Measurements from ENCODE around the gene TMEM179.

The TMEM179 gene

GRCh38 chr14:104556256-104557021 is 48.1 kb downstream of the TMEM179 start:
- TF ChIP-seq CTCF (IDR thresholded peaks at IDR 0.05; ENCODE audit: extremely low read depth, missing control alignments), result no peak
- no peak for DNase-seq (ENCODE audit: low spot score)

- no peak for TF ChIP-seq CTCF (IDR thresholded peaks at IDR 0.05; ENCODE audit: extremely low read depth, missing control alignments)
- no peak for DNase-seq (ENCODE audit: low spot score)
Measured at GRCh38 chr14:104555430-104556255, 48.9 kb downstream of the TMEM179 start.

- DNase-seq (ENCODE audit: low spot score), result no peak
- TF ChIP-seq CTCF (IDR thresholded peaks at IDR 0.05; ENCODE audit: extremely low read depth, missing control alignments), result no peak
Measured at GRCh38 chr14:104554608-104555429, 49.8 kb downstream of the TMEM179 start.

DNA sequence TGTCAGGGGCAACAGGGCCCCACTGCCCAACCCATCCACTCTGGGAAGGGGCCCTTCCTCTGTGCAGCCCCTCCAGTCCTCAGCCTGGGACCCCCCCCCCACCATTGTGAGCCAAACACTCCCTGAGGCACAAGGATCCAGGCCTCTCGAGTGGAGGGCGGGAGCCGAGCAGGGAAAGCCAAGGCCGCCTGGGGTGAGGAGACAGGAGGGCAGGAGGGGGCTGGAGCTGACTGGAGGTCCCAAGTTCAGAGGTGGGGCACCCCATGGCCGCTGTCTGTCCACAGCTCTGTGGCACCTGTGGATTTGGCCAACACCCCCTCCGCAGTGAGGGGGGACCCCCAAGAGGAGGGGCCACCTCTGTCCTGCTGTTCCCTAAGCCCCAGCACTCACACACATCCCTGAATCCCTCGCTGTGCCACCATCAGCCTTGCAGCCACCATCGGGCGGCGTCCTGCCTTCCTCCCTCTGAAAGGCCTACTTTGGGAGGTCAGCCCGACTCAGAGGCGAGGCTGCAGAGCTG is 50.4 kb downstream of the TMEM179 start:
- no peak for TF ChIP-seq CTCF (IDR thresholded peaks at IDR 0.05; ENCODE audit: extremely low read depth, missing control alignments)
- no peak for DNase-seq (ENCODE audit: low spot score)

GRCh38 chr14:104553166-104554087 is 51.1 kb downstream of the TMEM179 start:
- no peak for DNase-seq (ENCODE audit: low spot score)
- TF ChIP-seq CTCF (IDR thresholded peaks at IDR 0.05; ENCODE audit: extremely low read depth, missing control alignments), result no peak

- DNase-seq (ENCODE audit: low spot score), result no peak
- no peak for TF ChIP-seq CTCF (IDR thresholded peaks at IDR 0.05; ENCODE audit: extremely low read depth, missing control alignments)
Measured at GRCh38 chr14:104552738-104553125, 51.8 kb downstream of the TMEM179 start.

Measured in GM20000 (cell line).